SK-N-SH (cell line): ENCODE data around the gene ATP12A.

Experiments used
- FOXM1 ChIP-seq: IDR thresholded peaks from 2 replicates; pipeline ENCODE4 v1.4.0; 2012; ENCODE audit warnings: low read depth, mild to moderate bottlenecking
- GATA2 ChIP-seq: sonication (generic); formaldehyde crosslinking; IDR thresholded peaks from 2 replicates; pipeline ENCODE4 v1.5.0; 2020; ENCODE audit warnings: mild to moderate bottlenecking, missing genetic modification reagents
- POLR2AphosphoS5 ChIP-seq: IDR thresholded peaks from 2 replicates; pipeline ENCODE4 v1.6.1; 2012; ENCODE audit warnings: low read depth, low read length
- RFX5 ChIP-seq: IDR thresholded peaks from 2 replicates; pipeline ENCODE4 v1.6.1; 2012; ENCODE audit warnings: mild to moderate bottlenecking, improper control_type of control experiment, low read length
- RXRA ChIP-seq: IDR thresholded peaks from 2 replicates; pipeline ENCODE4 v1.4.0; 2012; ENCODE audit warnings: low read depth, mild to moderate bottlenecking, borderline replicate concordance
- SIN3A ChIP-seq: IDR thresholded peaks from 2 replicates; pipeline ENCODE4 v1.6.1; 2012; ENCODE audit warnings: low read depth, mild to moderate bottlenecking, low read length, moderate library complexity, borderline replicate concordance
- SMC3 ChIP-seq: IDR thresholded peaks from 2 replicates; pipeline ENCODE4 v1.6.1; 2012; ENCODE audit warnings: low read depth, low read length, improper control_type of control experiment
- TAF1 ChIP-seq: IDR thresholded peaks from 2 replicates; pipeline ENCODE4 v1.6.1; 2012; ENCODE audit warnings: low read depth, mild to moderate bottlenecking, low read length, moderate library complexity, borderline replicate concordance
- YY1 ChIP-seq: IDR thresholded peaks from 2 replicates; pipeline ENCODE4 v1.4.0; 2012; ENCODE audit warnings: low read depth, mild to moderate bottlenecking
- TF ChIP-seq, protein P1 (sequence below): IDR thresholded peaks from 2 replicates; pipeline ENCODE4 v1.4.0; 2012; ENCODE audit warnings: low read depth, borderline replicate concordance
- TF ChIP-seq, protein P2 (sequence below): fragments of 200-600 bp; sonication (generic); IDR thresholded peaks from 2 replicates; pipeline ENCODE4 v1.6.1; 2017; ENCODE audit warnings: antibody characterized with exemption, mild to moderate bottlenecking, moderate library complexity
- TF ChIP-seq, protein P3 (sequence below): fragments of 150-350 bp; IDR thresholded peaks from 2 replicates; pipeline ENCODE4 v1.6.1; 2016; ENCODE audit warnings: mild to moderate bottlenecking, low read depth, low read length
- TF ChIP-seq, protein P4 (sequence below): IDR thresholded peaks from 2 replicates; pipeline ENCODE4 v1.4.0; 2012; ENCODE audit warnings: low read depth
- TF ChIP-seq, protein P5 (sequence below): IDR thresholded peaks from 2 replicates; pipeline ENCODE4; 2012

DNA sequence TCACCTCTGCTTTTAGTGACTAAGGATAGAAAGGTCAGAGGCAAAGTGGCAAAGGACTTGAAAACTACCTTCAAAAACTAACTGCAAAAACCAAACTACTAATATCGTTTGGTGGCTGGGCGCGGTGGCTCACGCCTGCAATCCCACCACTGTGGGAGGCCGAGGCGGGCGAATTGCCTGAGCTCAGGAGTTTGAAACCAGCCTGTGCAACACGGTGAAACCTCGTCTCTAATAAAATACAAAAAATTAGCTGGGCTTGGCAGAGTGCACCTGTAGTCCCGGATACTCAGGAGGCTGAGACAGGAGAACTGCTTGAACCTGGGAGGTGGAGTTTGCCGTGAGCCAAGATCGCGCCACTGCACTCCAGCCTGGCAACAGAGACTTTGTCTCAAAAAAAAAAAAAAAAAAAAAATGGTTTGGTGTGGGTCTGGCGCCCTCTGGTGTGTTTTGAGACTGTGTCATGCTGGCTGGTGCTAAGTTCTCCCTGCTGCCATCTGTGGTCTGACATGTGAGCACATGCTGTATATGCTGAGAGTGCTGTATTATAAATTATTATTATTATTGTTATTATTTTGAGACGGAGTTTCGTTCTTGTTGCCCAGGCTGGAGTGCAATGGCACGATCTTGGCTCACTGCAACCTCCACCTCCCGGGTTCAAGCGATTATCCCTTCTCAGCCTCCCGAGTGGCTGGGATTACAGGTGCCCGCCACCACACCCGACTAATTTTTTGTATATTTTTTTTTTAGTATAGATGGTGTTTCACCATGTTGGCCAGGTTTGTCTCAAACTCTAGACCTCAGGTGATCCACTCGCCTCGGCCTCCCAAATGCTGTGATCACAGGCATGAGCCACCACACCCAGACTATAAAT lies 47.8 kb downstream of the ATP12A start:
- TF ChIP-seq, protein P1, sequence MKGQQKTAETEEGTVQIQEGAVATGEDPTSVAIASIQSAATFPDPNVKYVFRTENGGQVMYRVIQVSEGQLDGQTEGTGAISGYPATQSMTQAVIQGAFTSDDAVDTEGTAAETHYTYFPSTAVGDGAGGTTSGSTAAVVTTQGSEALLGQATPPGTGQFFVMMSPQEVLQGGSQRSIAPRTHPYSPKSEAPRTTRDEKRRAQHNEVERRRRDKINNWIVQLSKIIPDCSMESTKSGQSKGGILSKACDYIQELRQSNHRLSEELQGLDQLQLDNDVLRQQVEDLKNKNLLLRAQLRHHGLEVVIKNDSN, result no peak
- TF ChIP-seq, protein P2, sequence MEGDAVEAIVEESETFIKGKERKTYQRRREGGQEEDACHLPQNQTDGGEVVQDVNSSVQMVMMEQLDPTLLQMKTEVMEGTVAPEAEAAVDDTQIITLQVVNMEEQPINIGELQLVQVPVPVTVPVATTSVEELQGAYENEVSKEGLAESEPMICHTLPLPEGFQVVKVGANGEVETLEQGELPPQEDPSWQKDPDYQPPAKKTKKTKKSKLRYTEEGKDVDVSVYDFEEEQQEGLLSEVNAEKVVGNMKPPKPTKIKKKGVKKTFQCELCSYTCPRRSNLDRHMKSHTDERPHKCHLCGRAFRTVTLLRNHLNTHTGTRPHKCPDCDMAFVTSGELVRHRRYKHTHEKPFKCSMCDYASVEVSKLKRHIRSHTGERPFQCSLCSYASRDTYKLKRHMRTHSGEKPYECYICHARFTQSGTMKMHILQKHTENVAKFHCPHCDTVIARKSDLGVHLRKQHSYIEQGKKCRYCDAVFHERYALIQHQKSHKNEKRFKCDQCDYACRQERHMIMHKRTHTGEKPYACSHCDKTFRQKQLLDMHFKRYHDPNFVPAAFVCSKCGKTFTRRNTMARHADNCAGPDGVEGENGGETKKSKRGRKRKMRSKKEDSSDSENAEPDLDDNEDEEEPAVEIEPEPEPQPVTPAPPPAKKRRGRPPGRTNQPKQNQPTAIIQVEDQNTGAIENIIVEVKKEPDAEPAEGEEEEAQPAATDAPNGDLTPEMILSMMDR, result peak; percentile 74
- TF ChIP-seq RXRA (no peak), SIN3A (no peak), RFX5 (no peak), POLR2AphosphoS5 (no peak), FOXM1 (no peak), GATA2 (CRISPR knock-in tag) (no peak), SMC3 (peak; percentile 60), TAF1 (no peak), YY1 (no peak)
- TF ChIP-seq, protein P3, sequence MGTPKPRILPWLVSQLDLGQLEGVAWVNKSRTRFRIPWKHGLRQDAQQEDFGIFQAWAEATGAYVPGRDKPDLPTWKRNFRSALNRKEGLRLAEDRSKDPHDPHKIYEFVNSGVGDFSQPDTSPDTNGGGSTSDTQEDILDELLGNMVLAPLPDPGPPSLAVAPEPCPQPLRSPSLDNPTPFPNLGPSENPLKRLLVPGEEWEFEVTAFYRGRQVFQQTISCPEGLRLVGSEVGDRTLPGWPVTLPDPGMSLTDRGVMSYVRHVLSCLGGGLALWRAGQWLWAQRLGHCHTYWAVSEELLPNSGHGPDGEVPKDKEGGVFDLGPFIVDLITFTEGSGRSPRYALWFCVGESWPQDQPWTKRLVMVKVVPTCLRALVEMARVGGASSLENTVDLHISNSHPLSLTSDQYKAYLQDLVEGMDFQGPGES, result no peak
- TF ChIP-seq, protein P4, sequence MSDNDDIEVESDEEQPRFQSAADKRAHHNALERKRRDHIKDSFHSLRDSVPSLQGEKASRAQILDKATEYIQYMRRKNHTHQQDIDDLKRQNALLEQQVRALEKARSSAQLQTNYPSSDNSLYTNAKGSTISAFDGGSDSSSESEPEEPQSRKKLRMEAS, result peak; percentile 52; the same call in 1 of the 2 replicates
- TF ChIP-seq, protein P5, sequence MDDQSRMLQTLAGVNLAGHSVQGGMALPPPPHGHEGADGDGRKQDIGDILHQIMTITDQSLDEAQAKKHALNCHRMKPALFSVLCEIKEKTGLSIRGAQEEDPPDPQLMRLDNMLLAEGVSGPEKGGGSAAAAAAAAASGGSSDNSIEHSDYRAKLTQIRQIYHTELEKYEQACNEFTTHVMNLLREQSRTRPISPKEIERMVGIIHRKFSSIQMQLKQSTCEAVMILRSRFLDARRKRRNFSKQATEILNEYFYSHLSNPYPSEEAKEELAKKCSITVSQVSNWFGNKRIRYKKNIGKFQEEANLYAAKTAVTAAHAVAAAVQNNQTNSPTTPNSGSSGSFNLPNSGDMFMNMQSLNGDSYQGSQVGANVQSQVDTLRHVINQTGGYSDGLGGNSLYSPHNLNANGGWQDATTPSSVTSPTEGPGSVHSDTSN, result no peak
